A549 (cell line): ENCODE measurements around the gene ZNF407. TPM values are rescaled to one million over a fixed set of nuclear protein-coding genes. Genes with fewer than 3 reads are reported as not detected.

Experiments
- ATAC-seq, 2 experiments: fragments of 200-7000 bp in 1 of 2; fragments of >200 bp in 1 of 2; cut with Nextera tagmentation in 1 of 2; cut with Tn5 transposase in 1 of 2; 3 replicates each; pipeline versions ENCODE4 v1.8.0 to v1.9.1; 2018 to 2020; ENCODE audit warnings: mild to moderate bottlenecking in 1 of 2, moderate library complexity in 1 of 2
- CTCF ChIA-PET: fragments of 300-600 bp; sonication (Branson Sonifier 250); formaldehyde crosslinking; extraction: SDS; loops from one replicate; lab custom pipeline; 2021; ENCODE audit warnings: antibody characterized with exemption, inconsistent platforms; lab: Yijun Ruan, JAX
- POLR2A ChIA-PET: fragments of 350-600 bp; formaldehyde crosslinking; extraction: SDS; loops from one replicate; lab custom pipeline; 2021; ENCODE audit warnings: antibody characterized with exemption, inconsistent platforms; lab: Yijun Ruan, JAX
- DNase-seq, 2 experiments: peaks; one replicate each; pipeline versions ENCODE4 v3.0.0 to v3.0.0-alpha.2; 2011 to 2016; ENCODE audit warnings: low read depth in 1 of 2, low spot score in 1 of 2
- FAIRE-seq: peaks from 2 replicates; lab custom pipeline; 2011; peaks lifted over from hg19 to GRCh38; lab: Jason Lieb, UNC
- H3K27ac ChIP-seq, 2 experiments: fragments of >200 bp; sonication (Bioruptor Twin); formaldehyde crosslinking; 3 replicates each; pipeline ENCODE4 v1.5.1; 2016 to 2017
- H3K4me1 ChIP-seq: fragments of >200 bp; sonication (Bioruptor Twin); formaldehyde crosslinking; 3 replicates; pipeline ENCODE4 v1.6.1; 2016
- H3K4me2 ChIP-seq: fragments of >200 bp; sonication (Bioruptor Twin); formaldehyde crosslinking; 3 replicates; pipeline ENCODE4 v1.6.1; 2016
- H3K4me3 ChIP-seq: fragments of >200 bp; sonication (Bioruptor Twin); formaldehyde crosslinking; 3 replicates; pipeline ENCODE4 v1.5.1; 2016
- H3K9me3 ChIP-seq: fragments of >200 bp; sonication (Bioruptor Twin); formaldehyde crosslinking; 3 replicates; pipeline ENCODE4 v1.6.1; 2016
- CBX2 ChIP-seq: fragments of 200-600 bp; sonication (generic); IDR thresholded peaks from 2 replicates; pipeline ENCODE4 v1.6.1; 2016; ENCODE audit warnings: low read depth, mild to moderate bottlenecking, borderline replicate concordance
- CEBPB ChIP-seq, 2 experiments: fragments of >200 bp in 1 of 2; sonication (Bioruptor Twin) in 1 of 2; formaldehyde crosslinking in 1 of 2; IDR thresholded peaks; 2 replicates each; pipeline ENCODE4 v1.6.1; 2012 to 2016
- EHMT2 ChIP-seq: fragments of 200-600 bp; sonication (generic); IDR thresholded peaks from 2 replicates; pipeline ENCODE4 v1.6.1; 2016; ENCODE audit warnings: antibody characterized with exemption, low read depth, mild to moderate bottlenecking, moderate library complexity
- EP300 ChIP-seq, 2 experiments: fragments of >200 bp; sonication (Bioruptor Twin); formaldehyde crosslinking; IDR thresholded peaks; 2 replicates in 1 of 2; 3 replicates in 1 of 2; pipeline ENCODE4 v1.6.1; 2016 to 2017
- ESRRA ChIP-seq: fragments of 150-350 bp; IDR thresholded peaks from 2 replicates; pipeline ENCODE4 v1.6.1; 2014; ENCODE audit warnings: mild to moderate bottlenecking, low read length, borderline replicate concordance
- FOSL2 ChIP-seq, 2 experiments: fragments of 450-650 bp in 1 of 2; fragments of >200 bp in 1 of 2; sonication (Bioruptor Twin) in 1 of 2; formaldehyde crosslinking; IDR thresholded peaks; 2 replicates each; pipeline versions ENCODE4 v1.5.0 to v1.6.1; 2016 to 2020; ENCODE audit warnings: mild to moderate bottlenecking in 1 of 2, moderate library complexity in 1 of 2
- FOXS1 ChIP-seq: fragments of 250-450 bp; sonication (Bioruptor Pico); IDR thresholded peaks from 2 replicates; pipeline ENCODE4 v1.5.0; 2020; ENCODE audit warnings: mild to moderate bottlenecking, moderate library complexity
- HEYL ChIP-seq: fragments of 250-450 bp; sonication (Bioruptor Pico); IDR thresholded peaks from 2 replicates; pipeline ENCODE4 v1.8.0; 2021; ENCODE audit warnings: mild to moderate bottlenecking, moderate library complexity
- HOXB13 ChIP-seq: fragments of 250-450 bp; sonication (Bioruptor Pico); IDR thresholded peaks from 2 replicates; pipeline ENCODE4 v1.5.0; 2020; ENCODE audit warnings: low read depth, mild to moderate bottlenecking, moderate library complexity
- NFE2L2 ChIP-seq: fragments of 150-350 bp; conservative IDR thresholded peaks from 2 replicates; pipeline ENCODE4 v1.6.1; 2014; ENCODE audit warnings: low read length
- NR3C1 ChIP-seq: fragments of >200 bp; sonication (Bioruptor Twin); formaldehyde crosslinking; IDR thresholded peaks from 3 replicates; pipeline ENCODE4 v1.6.1; 2017
- POLR2A ChIP-seq: IDR thresholded peaks from 2 replicates; pipeline ENCODE4 v1.6.1; 2012; ENCODE audit warnings: mild to moderate bottlenecking, low read length
- RAD21 ChIP-seq, 2 experiments: fragments of >200 bp in 1 of 2; sonication (Bioruptor Twin) in 1 of 2; formaldehyde crosslinking in 1 of 2; IDR thresholded peaks in 1 of 2; conservative IDR thresholded peaks in 1 of 2; 2 replicates in 1 of 2; 3 replicates in 1 of 2; pipeline ENCODE4 v1.6.1; 2012 to 2018; ENCODE audit warnings: inconsistent platforms in 1 of 2
- SMC3 ChIP-seq: fragments of >200 bp; sonication (Bioruptor Twin); formaldehyde crosslinking; IDR thresholded peaks from 3 replicates; pipeline ENCODE4 v1.6.1; 2018; ENCODE audit warnings: inconsistent platforms
- SREBF2 ChIP-seq: fragments of 450-650 bp; IDR thresholded peaks from 2 replicates; pipeline ENCODE4 v1.6.1; 2014; ENCODE audit warnings: mild to moderate bottlenecking, moderate library complexity
- TFCP2L1 ChIP-seq: fragments of 250-450 bp; sonication (Bioruptor Pico); IDR thresholded peaks from 2 replicates; pipeline ENCODE4 v1.5.0; 2021; ENCODE audit warnings: mild to moderate bottlenecking
- ZC3H11A ChIP-seq: fragments of 450-650 bp; IDR thresholded peaks from 2 replicates; pipeline ENCODE4 v1.6.1; 2014; ENCODE audit warnings: antibody characterized with exemption, mild to moderate bottlenecking
- WGBS: methylation state at CpG from one replicate; pipeline ENCODE4 v1.1.6; 2017; ENCODE audit errors: missing lambda C conversion rate; 5-methylcytosine and 5-hydroxymethylcytosine counted together
- polyA plus RNA-seq, 4 experiments: library from polyadenylated mRNA; depleted of rRNA in 3 of 4; stranded (reverse); fragments of >200 nt; fragmentation: RNase III in 1 of 4; extraction: RNeasy Plus Mini Kit Qiagen cat#74134 plus additional on column Dnase treatment in 1 of 4; gene quantifications; 2 replicates in 3 of 4; 3 replicates in 1 of 4; pipeline ENCODE4 v1.2.3, GENCODE V29; 2011 to 2017
- TF ChIP-seq, protein P1 (sequence below): fragments of 200-600 bp; sonication (generic); IDR thresholded peaks from 2 replicates; pipeline ENCODE4 v1.6.1; 2016; ENCODE audit warnings: antibody characterized with exemption, mild to moderate bottlenecking, moderate library complexity
- TF ChIP-seq, protein P2 (sequence below): fragments of >200 bp; sonication (Bioruptor Twin); formaldehyde crosslinking; IDR thresholded peaks from 3 replicates; pipeline ENCODE4 v1.6.1; 2016
- TF ChIP-seq, protein P3 (sequence below): fragments of 150-350 bp; IDR thresholded peaks from 2 replicates; pipeline ENCODE4 v1.6.1; 2014; ENCODE audit warnings: low read depth, mild to moderate bottlenecking, low read length
- TF ChIP-seq, protein P4 (sequence below): fragments of >200 bp; sonication (Bioruptor Twin); formaldehyde crosslinking; IDR thresholded peaks from 3 replicates; pipeline ENCODE4 v1.5.1; 2016

The ZNF407 gene
- polyA plus RNA-seq, 2 of the 4 experiments (the other 2 are of a cell fraction), result 2.5 to 3.0 TPM

DNA sequence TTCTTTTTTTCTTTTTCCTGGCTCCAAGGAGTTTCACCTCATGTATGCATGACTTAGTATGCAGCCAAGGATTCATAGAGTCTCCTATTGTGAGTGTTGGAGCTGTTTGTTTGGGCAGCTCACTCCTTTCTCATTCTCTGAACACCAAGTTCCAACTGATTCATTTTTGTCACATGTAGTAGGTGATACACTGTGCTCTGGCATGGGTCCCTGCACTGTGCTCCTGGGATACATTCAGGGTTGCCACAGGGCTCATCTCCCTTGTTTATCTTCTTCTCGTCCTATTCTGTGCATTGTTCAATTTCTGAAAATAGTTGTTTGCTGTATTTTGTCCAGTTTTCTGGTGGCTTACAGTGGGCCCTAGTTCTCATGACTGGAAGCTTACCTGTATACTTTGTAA is 96.8 kb downstream of the ZNF407 start:
- CTCF ChIA-PET, result no interaction called here

DNA sequence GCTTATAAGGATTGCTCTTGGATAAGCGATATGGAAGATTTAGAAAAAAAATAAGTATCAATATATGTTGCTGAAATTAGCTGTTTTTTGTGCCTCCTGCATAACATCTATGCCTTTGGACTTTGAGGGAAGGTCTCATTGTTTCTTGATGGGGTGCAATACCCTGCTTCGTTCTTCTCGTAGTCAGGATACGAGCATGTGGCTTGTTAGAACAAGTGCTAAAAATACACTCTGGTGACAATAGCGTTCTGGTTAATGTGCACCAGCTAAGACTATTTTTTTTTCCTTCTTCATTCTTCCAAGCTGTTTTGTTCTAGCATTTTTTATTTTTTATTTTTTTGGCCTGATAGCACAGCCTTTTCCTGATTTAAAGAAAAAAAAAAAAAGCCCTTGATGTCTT is 97.5 kb downstream of the ZNF407 start:
- H3K4me2 ChIP-seq, result no peak overlapping the region
- no peaks in the 10 kb centered on the region for H3K4me1 ChIP-seq
- ChIA-PET CTCF (no interaction called here), POLR2A (no interaction called here)
- TF ChIP-seq, protein P1, sequence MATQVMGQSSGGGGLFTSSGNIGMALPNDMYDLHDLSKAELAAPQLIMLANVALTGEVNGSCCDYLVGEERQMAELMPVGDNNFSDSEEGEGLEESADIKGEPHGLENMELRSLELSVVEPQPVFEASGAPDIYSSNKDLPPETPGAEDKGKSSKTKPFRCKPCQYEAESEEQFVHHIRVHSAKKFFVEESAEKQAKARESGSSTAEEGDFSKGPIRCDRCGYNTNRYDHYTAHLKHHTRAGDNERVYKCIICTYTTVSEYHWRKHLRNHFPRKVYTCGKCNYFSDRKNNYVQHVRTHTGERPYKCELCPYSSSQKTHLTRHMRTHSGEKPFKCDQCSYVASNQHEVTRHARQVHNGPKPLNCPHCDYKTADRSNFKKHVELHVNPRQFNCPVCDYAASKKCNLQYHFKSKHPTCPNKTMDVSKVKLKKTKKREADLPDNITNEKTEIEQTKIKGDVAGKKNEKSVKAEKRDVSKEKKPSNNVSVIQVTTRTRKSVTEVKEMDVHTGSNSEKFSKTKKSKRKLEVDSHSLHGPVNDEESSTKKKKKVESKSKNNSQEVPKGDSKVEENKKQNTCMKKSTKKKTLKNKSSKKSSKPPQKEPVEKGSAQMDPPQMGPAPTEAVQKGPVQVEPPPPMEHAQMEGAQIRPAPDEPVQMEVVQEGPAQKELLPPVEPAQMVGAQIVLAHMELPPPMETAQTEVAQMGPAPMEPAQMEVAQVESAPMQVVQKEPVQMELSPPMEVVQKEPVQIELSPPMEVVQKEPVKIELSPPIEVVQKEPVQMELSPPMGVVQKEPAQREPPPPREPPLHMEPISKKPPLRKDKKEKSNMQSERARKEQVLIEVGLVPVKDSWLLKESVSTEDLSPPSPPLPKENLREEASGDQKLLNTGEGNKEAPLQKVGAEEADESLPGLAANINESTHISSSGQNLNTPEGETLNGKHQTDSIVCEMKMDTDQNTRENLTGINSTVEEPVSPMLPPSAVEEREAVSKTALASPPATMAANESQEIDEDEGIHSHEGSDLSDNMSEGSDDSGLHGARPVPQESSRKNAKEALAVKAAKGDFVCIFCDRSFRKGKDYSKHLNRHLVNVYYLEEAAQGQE, result no peak
- TF ChIP-seq CBX2 (no peak), TFCP2L1 (CRISPR knock-in tag) (no peak), CEBPB (IDR thresholded peaks at IDR 0.05) (no peak), RAD21 (conservative IDR thresholded peaks at IDR 0.05 in 1 of 2, IDR thresholded peaks at IDR 0.05 in 1 of 2) (no peak), SMC3 (no peak), NR3C1 (no peak), SREBF2 (no peak), NFE2L2 (no peak)
- TF ChIP-seq, protein P2, sequence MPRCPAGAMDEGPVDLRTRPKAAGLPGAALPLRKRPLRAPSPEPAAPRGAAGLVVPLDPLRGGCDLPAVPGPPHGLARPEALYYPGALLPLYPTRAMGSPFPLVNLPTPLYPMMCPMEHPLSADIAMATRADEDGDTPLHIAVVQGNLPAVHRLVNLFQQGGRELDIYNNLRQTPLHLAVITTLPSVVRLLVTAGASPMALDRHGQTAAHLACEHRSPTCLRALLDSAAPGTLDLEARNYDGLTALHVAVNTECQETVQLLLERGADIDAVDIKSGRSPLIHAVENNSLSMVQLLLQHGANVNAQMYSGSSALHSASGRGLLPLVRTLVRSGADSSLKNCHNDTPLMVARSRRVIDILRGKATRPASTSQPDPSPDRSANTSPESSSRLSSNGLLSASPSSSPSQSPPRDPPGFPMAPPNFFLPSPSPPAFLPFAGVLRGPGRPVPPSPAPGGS, result no peak
- TF ChIP-seq, protein P3, sequence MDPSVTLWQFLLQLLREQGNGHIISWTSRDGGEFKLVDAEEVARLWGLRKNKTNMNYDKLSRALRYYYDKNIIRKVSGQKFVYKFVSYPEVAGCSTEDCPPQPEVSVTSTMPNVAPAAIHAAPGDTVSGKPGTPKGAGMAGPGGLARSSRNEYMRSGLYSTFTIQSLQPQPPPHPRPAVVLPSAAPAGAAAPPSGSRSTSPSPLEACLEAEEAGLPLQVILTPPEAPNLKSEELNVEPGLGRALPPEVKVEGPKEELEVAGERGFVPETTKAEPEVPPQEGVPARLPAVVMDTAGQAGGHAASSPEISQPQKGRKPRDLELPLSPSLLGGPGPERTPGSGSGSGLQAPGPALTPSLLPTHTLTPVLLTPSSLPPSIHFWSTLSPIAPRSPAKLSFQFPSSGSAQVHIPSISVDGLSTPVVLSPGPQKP, result no peak
- no peak overlapping the region for H3K27ac ChIP-seq
- WGBS, result 94% methylated on average over 5 of the region's 5 CpGs
- ATAC-seq (no peak), DNase-seq (no peak), FAIRE-seq (no peak)
- H3K9me3 ChIP-seq, result no peaks in the 10 kb centered on the region
- H3K4me3 ChIP-seq, result no peak overlapping the region

More for the DNA sequence above, 96.8 kb downstream of the ZNF407 start:
- DNase-seq (no peak), ATAC-seq (no peak), FAIRE-seq (no peak)
- H3K4me1 ChIP-seq, result no peaks in the 10 kb centered on the region
- H3K4me2 ChIP-seq, result no peak overlapping the region
- no peak for TF ChIP-seq RAD21 (conservative IDR thresholded peaks at IDR 0.05 in 1 of 2, IDR thresholded peaks at IDR 0.05 in 1 of 2)
- no peak for TF ChIP-seq HEYL (CRISPR knock-in tag)
- TF ChIP-seq ZC3H11A, result no peak
- TF ChIP-seq, protein P4, sequence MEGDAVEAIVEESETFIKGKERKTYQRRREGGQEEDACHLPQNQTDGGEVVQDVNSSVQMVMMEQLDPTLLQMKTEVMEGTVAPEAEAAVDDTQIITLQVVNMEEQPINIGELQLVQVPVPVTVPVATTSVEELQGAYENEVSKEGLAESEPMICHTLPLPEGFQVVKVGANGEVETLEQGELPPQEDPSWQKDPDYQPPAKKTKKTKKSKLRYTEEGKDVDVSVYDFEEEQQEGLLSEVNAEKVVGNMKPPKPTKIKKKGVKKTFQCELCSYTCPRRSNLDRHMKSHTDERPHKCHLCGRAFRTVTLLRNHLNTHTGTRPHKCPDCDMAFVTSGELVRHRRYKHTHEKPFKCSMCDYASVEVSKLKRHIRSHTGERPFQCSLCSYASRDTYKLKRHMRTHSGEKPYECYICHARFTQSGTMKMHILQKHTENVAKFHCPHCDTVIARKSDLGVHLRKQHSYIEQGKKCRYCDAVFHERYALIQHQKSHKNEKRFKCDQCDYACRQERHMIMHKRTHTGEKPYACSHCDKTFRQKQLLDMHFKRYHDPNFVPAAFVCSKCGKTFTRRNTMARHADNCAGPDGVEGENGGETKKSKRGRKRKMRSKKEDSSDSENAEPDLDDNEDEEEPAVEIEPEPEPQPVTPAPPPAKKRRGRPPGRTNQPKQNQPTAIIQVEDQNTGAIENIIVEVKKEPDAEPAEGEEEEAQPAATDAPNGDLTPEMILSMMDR, result no peak
- TF ChIP-seq EP300 (IDR thresholded peaks at IDR 0.05), result no peak
- TF ChIP-seq EHMT2, result no peak
- no peak for TF ChIP-seq ESRRA
- TF ChIP-seq POLR2A, result no peak
- TF ChIP-seq FOXS1, result no peak
- TF ChIP-seq HOXB13 (CRISPR knock-in tag), result no peak
- no peak for TF ChIP-seq NFE2L2
- TF ChIP-seq FOSL2 (IDR thresholded peaks at IDR 0.05), result no peak
- TF ChIP-seq FOSL2 (CRISPR knock-in tag; IDR thresholded peaks at IDR 0.05), result no peak
- no peaks in the 10 kb centered on the region for H3K9me3 ChIP-seq
- H3K4me3 ChIP-seq, result no peak overlapping the region
- 85% methylated on average over 1 of the region's 1 CpG for WGBS
- no peak overlapping the region for H3K27ac ChIP-seq
- POLR2A ChIA-PET, result no interaction called here
